H1 (cell line): ENCODE data around the gene CDC42EP3. TPM values are rescaled to one million over a fixed set of nuclear protein-coding genes. Genes with fewer than 3 reads are reported as not detected.

ENCODE experiments used
- CTCF ChIA-PET: fragments of 300-600 bp; sonication (Branson Sonifier 250); formaldehyde crosslinking; loops from one replicate; lab custom pipeline; 2021; ENCODE audit not compliant: partially characterized antibody; lab: Charles Lee
- POLR2A ChIA-PET: fragments of 300-600 bp; sonication (Branson Sonifier 250); formaldehyde crosslinking; loops from one replicate; lab custom pipeline; 2021; ENCODE audit warnings: inconsistent platforms; ENCODE audit not compliant: partially characterized antibody; lab: Charles Lee
- DNase-seq, 2 experiments: peaks; one replicate each; pipeline versions ENCODE4 v3.0.0 to v3.0.0-alpha.2; 2010 to 2022; ENCODE audit warnings: low spot score in 2 of 2, low read depth in 1 of 2, mixed read lengths in 1 of 2
- FAIRE-seq: peaks from 2 replicates; lab custom pipeline; 2011; peaks lifted over from hg19 to GRCh38; lab: Jason Lieb, UNC
- H2AFZ ChIP-seq: 2 replicates; pipeline ENCODE4 v1.8.1; 2012; ENCODE audit warnings: low read length, inconsistent platforms
- H2AK5ac ChIP-seq: 2 replicates; pipeline ENCODE4 v1.6.1; 2013; ENCODE audit warnings: low read depth, low read length
- H2BK120ac ChIP-seq: replicated peaks from 2 replicates; pipeline ENCODE3; 2013; ENCODE audit warnings: low read depth, low read length, inconsistent platforms
- H2BK12ac ChIP-seq: 2 replicates; pipeline ENCODE4 v1.6.1; 2013; ENCODE audit warnings: low read depth, low read length
- H2BK15ac ChIP-seq: 2 replicates; pipeline ENCODE4 v1.6.1; 2013; ENCODE audit warnings: low read length
- H2BK20ac ChIP-seq: 2 replicates; pipeline ENCODE4 v1.6.1; 2013; ENCODE audit warnings: low read length
- H2BK5ac ChIP-seq: 2 replicates; pipeline ENCODE4 v1.6.1; 2013; ENCODE audit warnings: low read depth, low read length
- H3K14ac ChIP-seq: 2 replicates; pipeline ENCODE4 v1.6.1; 2013; ENCODE audit warnings: inconsistent platforms; ENCODE audit not compliant: insufficient read length
- H3K18ac ChIP-seq: 2 replicates; pipeline ENCODE4 v1.6.1; 2013; ENCODE audit warnings: low read length; ENCODE audit errors: extremely low read depth
- H3K23ac ChIP-seq: 2 replicates; pipeline ENCODE4 v1.6.1; 2013; ENCODE audit warnings: inconsistent platforms; ENCODE audit not compliant: insufficient read length
- H3K23me2 ChIP-seq: 2 replicates; pipeline ENCODE4 v1.6.1; 2013; ENCODE audit warnings: low read depth, low read length
- H3K27ac ChIP-seq: 2 replicates; pipeline ENCODE4 v1.6.1; 2011; ENCODE audit warnings: low read depth, low read length, inconsistent platforms
- H3K27me3 ChIP-seq, 4 experiments: replicated peaks in 1 of 4; 1 replicate in 1 of 4; 2 replicates in 3 of 4; pipeline versions ENCODE4 v1.6.1 to v1.8.1; 2011 to 2013; ENCODE audit warnings: low read length in 3 of 4, mild to moderate bottlenecking in 3 of 4, inconsistent platforms in 2 of 4, mixed read lengths in 2 of 4, moderate library complexity in 1 of 4; ENCODE audit not compliant: control insufficient read depth in 3 of 4, insufficient read depth in 3 of 4; ENCODE audit errors: extremely low read depth in 1 of 4
- H3K36me3 ChIP-seq, 4 experiments: 2 replicates each; pipeline versions ENCODE4 v1.6.1 to v1.8.1; 2011 to 2013; ENCODE audit warnings: mild to moderate bottlenecking in 4 of 4, low read length in 3 of 4, moderate library complexity in 2 of 4, control low read depth in 1 of 4, inconsistent platforms in 1 of 4; ENCODE audit not compliant: insufficient read depth in 4 of 4, control insufficient read depth in 2 of 4
- H3K4ac ChIP-seq: replicated peaks from 2 replicates; pipeline ENCODE3; 2013; ENCODE audit warnings: low read length, low read depth, mixed read lengths, inconsistent platforms; ENCODE audit not compliant: insufficient read length
- H3K4me1 ChIP-seq, 4 experiments: replicated peaks in 1 of 4; 1 replicate in 1 of 4; 2 replicates in 3 of 4; pipeline versions ENCODE4 v1.6.1 to v1.8.1; 2011 to 2013; ENCODE audit warnings: low read length in 3 of 4, inconsistent platforms in 2 of 4, mixed read lengths in 1 of 4; ENCODE audit not compliant: insufficient read depth in 4 of 4, control insufficient read depth in 3 of 4
- H3K4me2 ChIP-seq, 2 experiments: 2 replicates each; pipeline versions ENCODE4 v1.6.1 to v1.8.1; 2011 to 2013; ENCODE audit warnings: low read depth in 2 of 2, low read length in 2 of 2, control low read depth in 1 of 2, inconsistent platforms in 1 of 2, mild to moderate bottlenecking in 1 of 2; ENCODE audit not compliant: insufficient read depth in 1 of 2
- H3K4me3 ChIP-seq, 4 experiments: fragments of 200-600, 300-600 bp in 1 of 4; sonication (generic), shearing (Covaris generic), sonication (Bioruptor Twin) in 1 of 4; 2 replicates each; pipeline versions ENCODE4 v1.5.1 to v1.8.1; 2011 to 2016; ENCODE audit warnings: low read length in 4 of 4, low read depth in 3 of 4, control low read depth in 2 of 4, inconsistent platforms in 2 of 4, mild to moderate bottlenecking in 2 of 4, mixed read lengths in 1 of 4, moderate library complexity in 1 of 4; ENCODE audit not compliant: insufficient read depth in 2 of 4; ENCODE audit errors: extremely low read depth in 1 of 4
- H3K56ac ChIP-seq: replicated peaks from 2 replicates; pipeline ENCODE3; 2013; ENCODE audit warnings: low read depth, mild to moderate bottlenecking, mixed read lengths, low read length, inconsistent platforms; ENCODE audit not compliant: insufficient read length
- H3K79me1 ChIP-seq: 2 replicates; pipeline ENCODE4 v1.6.1; 2013; ENCODE audit warnings: low read depth, low read length, control low read depth
- H3K79me2 ChIP-seq, 2 experiments: 2 replicates each; pipeline versions ENCODE4 v1.6.1 to v1.8.1; 2012 to 2013; ENCODE audit warnings: low read length in 2 of 2, mild to moderate bottlenecking in 2 of 2, inconsistent platforms in 1 of 2; ENCODE audit not compliant: insufficient read depth in 2 of 2, control insufficient read depth in 1 of 2
- H3K9ac ChIP-seq, 4 experiments: replicated peaks in 1 of 4; 1 replicate in 1 of 4; 2 replicates in 3 of 4; pipeline versions ENCODE4 v1.6.1 to v1.8.1; 2011 to 2013; ENCODE audit warnings: low read depth in 3 of 4, low read length in 3 of 4, control low read depth in 2 of 4, mild to moderate bottlenecking in 2 of 4, moderate library complexity in 2 of 4, inconsistent platforms in 1 of 4; ENCODE audit errors: extremely low read depth in 1 of 4
- H3K9me3 ChIP-seq, 2 experiments: 2 replicates each; pipeline versions ENCODE4 v1.6.1 to v1.8.1; 2012 to 2013; ENCODE audit warnings: mild to moderate bottlenecking in 2 of 2, moderate library complexity in 2 of 2, control low read depth in 1 of 2, inconsistent platforms in 1 of 2, low read depth in 1 of 2, low read length in 1 of 2, mixed read lengths in 1 of 2; ENCODE audit not compliant: insufficient read depth in 2 of 2
- H4K20me1 ChIP-seq, 2 experiments: replicated peaks in 1 of 2; 2 replicates each; pipeline versions ENCODE3 to v1.8.1; 2011 to 2013; ENCODE audit warnings: inconsistent platforms in 2 of 2, low read length in 2 of 2, mild to moderate bottlenecking in 1 of 2; ENCODE audit not compliant: insufficient read depth in 2 of 2, control insufficient read depth in 1 of 2
- H4K5ac ChIP-seq: 2 replicates; pipeline ENCODE4 v1.6.1; 2013; ENCODE audit warnings: low read length, low read depth, mixed read lengths, inconsistent platforms; ENCODE audit not compliant: insufficient read length
- H4K8ac ChIP-seq: 2 replicates; pipeline ENCODE4 v1.8.0; 2013; ENCODE audit warnings: mild to moderate bottlenecking, moderate library complexity, low read length, inconsistent platforms; ENCODE audit not compliant: insufficient read depth; ENCODE audit errors: extremely low read depth
- H4K91ac ChIP-seq: replicated peaks from 2 replicates; pipeline ENCODE3; 2013; ENCODE audit warnings: low read length, mixed read lengths, inconsistent platforms; ENCODE audit not compliant: insufficient read length
- FOSL1 ChIP-seq: IDR thresholded peaks from 2 replicates; pipeline ENCODE4 v1.6.1; 2011; ENCODE audit warnings: mild to moderate bottlenecking, low read depth, low read length, moderate library complexity; ENCODE audit not compliant: insufficient read depth
- HDAC6 ChIP-seq: IDR thresholded peaks from one replicate; pipeline ENCODE4 v1.7.1; 2012; ENCODE audit warnings: low read depth, mild to moderate bottlenecking, inconsistent platforms, low read length, moderate library complexity
- NANOG ChIP-seq: IDR thresholded peaks from 2 replicates; pipeline ENCODE4 v1.6.1; 2011; ENCODE audit warnings: low read length, low read depth, mild to moderate bottlenecking, inconsistent platforms; ENCODE audit not compliant: insufficient read depth, poor library complexity, severe bottlenecking
- RXRA ChIP-seq: IDR thresholded peaks from 2 replicates; pipeline ENCODE4 v1.6.1; 2011; ENCODE audit warnings: low read depth, mild to moderate bottlenecking, low read length, moderate library complexity; ENCODE audit not compliant: insufficient read depth
- SIX5 ChIP-seq: IDR thresholded peaks from 2 replicates; pipeline ENCODE4 v1.6.1; 2011; ENCODE audit warnings: mild to moderate bottlenecking, low read depth, low read length
- SUZ12 ChIP-seq: fragments of 200-600 bp; sonication (generic); IDR thresholded peaks from 2 replicates; pipeline ENCODE4 v1.6.1; 2012; ENCODE audit warnings: mild to moderate bottlenecking, inconsistent platforms, low read length, moderate library complexity, mixed read lengths
- TAF1 ChIP-seq: IDR thresholded peaks from 2 replicates; pipeline ENCODE4 v1.6.1; 2011; ENCODE audit warnings: mild to moderate bottlenecking, low read depth, low read length
- TEAD4 ChIP-seq: IDR thresholded peaks from 2 replicates; pipeline ENCODE4 v1.6.1; 2012; ENCODE audit warnings: low read depth, low read length, inconsistent platforms, mixed read lengths
- ZNF274 ChIP-seq: IDR thresholded peaks from 2 replicates; pipeline ENCODE4 v1.7.0; 2012; ENCODE audit warnings: low read length, borderline replicate concordance; ENCODE audit errors: extremely low read depth
- WGBS, 2 experiments: shearing (Covaris generic) in 1 of 2; methylation state at CpG; one replicate each; pipeline versions ENCODE4 v1.1.6 to v1.1.7; 2013 to 2015; ENCODE audit warnings: low lambda C conversion rate in 2 of 2, mixed read lengths in 2 of 2, inconsistent platforms in 1 of 2, low coverage in 1 of 2, missing lambda C conversion rate in 1 of 2; ENCODE audit not compliant: insufficient replicate concordance in 2 of 2, insufficient coverage in 1 of 2, insufficient read length in 1 of 2; ENCODE audit errors: extremely low coverage in 1 of 2, missing lambda C conversion rate in 1 of 2; 5-methylcytosine and 5-hydroxymethylcytosine counted together
- polyA plus RNA-seq, 7 experiments: library from polyadenylated mRNA; depleted of rRNA in 3 of 7; stranded (reverse) in 5 of 7; unstranded in 2 of 7; fragments of >200 nt in 5 of 7; fragments of 200-250 nt in 2 of 7; gene quantifications; 1 replicate in 5 of 7; 2 replicates in 1 of 7; 4 replicates in 1 of 7; pipeline versions ENCODE4 v1.2.1 to v1.2.3, GENCODE V29; 2011 to 2013; ENCODE audit warnings: missing spikeins in 2 of 7, mixed read lengths in 2 of 7
- total RNA-seq: library from RNA; stranded (reverse); fragmentation: NEBNext Ultra II Directional; extraction: Animal tissue kit (Norgen Biotek cat#: 25700); gene quantifications from 2 replicates; pipeline ENCODE4 v1.2.1, GENCODE V29; 2021
- TF ChIP-seq, protein P1 (sequence below): IDR thresholded peaks from 2 replicates; pipeline ENCODE4 v1.6.1; 2011; ENCODE audit warnings: low read length, improper control_type of control experiment

Gene CDC42EP3
- total and polyA plus RNA-seq, 2 of the 8 experiments (the other 6 are each of a cell fraction or from before 2014, with no cell fraction given), result 18.4 to 24.7 TPM

DNA sequence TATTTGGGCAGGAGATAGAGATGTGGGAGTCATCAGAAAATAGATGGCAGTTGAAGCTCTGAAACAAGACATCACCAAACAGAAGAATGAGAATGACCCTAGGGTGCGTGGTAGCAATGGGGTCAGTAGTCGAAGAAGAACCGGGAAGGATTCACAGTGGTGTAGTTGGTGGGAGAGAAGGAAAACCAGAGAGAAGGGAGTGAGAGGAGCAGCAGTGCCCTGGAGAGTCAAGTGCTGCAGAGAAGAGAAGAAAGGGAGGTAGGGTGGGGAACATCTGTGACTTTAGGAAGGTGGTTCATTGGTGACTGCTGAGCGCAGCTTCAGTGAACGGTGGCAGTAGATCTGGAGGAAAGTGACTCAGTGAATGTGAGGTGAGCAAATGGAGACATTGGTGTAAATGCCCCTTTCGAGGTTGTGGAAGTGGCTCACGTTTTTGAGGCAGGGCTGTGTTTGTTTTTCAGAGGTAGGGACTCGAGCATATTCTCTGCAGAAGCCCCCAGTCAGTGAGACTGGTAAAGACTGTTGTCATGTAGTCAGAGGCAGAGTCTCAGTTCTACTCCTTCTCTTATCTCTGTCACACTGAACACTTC is 36.4 kb downstream of the CDC42EP3 start:
- Histone ChIP-seq H4K91ac (no peak overlapping the region), H3K56ac (no peak overlapping the region), H3K23ac (no peak overlapping the region), H3K27ac (no peak overlapping the region), H3K23me2 (no peaks in the 10 kb centered on the region), H3K79me1 (no peaks in the 10 kb centered on the region), H3K14ac (no peak overlapping the region), H3K4me1 (no peaks in the 10 kb centered on the region), H3K79me2 (no peaks in the 10 kb centered on the region), H3K9ac (no peak overlapping the region), H4K5ac (no peak overlapping the region), H3K36me3 (no peaks in the 10 kb centered on the region), H2BK120ac (no peak overlapping the region), H3K18ac (no peak overlapping the region), H2BK20ac (no peak overlapping the region), H4K20me1 (no peaks in the 10 kb centered on the region), H3K9me3 (no peaks in the 10 kb centered on the region), H3K4me3 (no peak overlapping the region), H2AK5ac (no peak overlapping the region), H3K4me2 (no peak overlapping the region), H3K4ac (no peak overlapping the region), H2BK5ac (no peak overlapping the region), H2BK12ac (no peak overlapping the region), H3K27me3 (no peaks in the 10 kb centered on the region)
- FAIRE-seq, result no peak
- no peak for DNase-seq
- 80% methylated on average over 8 of the region's 8 CpGs; no CpG with 5 or more reads in 1 of the 2 experiments for WGBS, 2 experiments
- ChIA-PET POLR2A (no interaction called here), CTCF (no interaction called here)
- no peak for TF ChIP-seq RXRA
- TF ChIP-seq, protein P1, sequence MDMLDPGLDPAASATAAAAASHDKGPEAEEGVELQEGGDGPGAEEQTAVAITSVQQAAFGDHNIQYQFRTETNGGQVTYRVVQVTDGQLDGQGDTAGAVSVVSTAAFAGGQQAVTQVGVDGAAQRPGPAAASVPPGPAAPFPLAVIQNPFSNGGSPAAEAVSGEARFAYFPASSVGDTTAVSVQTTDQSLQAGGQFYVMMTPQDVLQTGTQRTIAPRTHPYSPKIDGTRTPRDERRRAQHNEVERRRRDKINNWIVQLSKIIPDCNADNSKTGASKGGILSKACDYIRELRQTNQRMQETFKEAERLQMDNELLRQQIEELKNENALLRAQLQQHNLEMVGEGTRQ, result no peak
- TF ChIP-seq FOSL1, result no peak
- no peak for TF ChIP-seq TAF1
- no peak for TF ChIP-seq ZNF274
- TF ChIP-seq HDAC6, result no peak
- TF ChIP-seq SUZ12, result no peak
- TF ChIP-seq TEAD4, result no peak
- no peak for TF ChIP-seq NANOG
- TF ChIP-seq SIX5, result no peak
- TF ChIP-seq, all 59 proteins: peak for 0
- H2AFZ ChIP-seq, result no peak overlapping the region
- no peak overlapping the region for H2BK15ac ChIP-seq
- no peak overlapping the region for H4K8ac ChIP-seq
